GM21515 (cell line): ENCODE results near the gene COL2A1.
"Not testable (repeated sequence)": the region's sequence is repeated elsewhere in the genome, so short reads cannot be mapped to it uniquely, and the experiment has no call there.

Experiments
- ATAC-seq: cut with Tn5 transposase; IDR thresholded peaks from one replicate; pipeline ENCODE4 v1.9.1; 2021; ENCODE audit not compliant: unreplicated experiment

Gene COL2A1

DNA sequence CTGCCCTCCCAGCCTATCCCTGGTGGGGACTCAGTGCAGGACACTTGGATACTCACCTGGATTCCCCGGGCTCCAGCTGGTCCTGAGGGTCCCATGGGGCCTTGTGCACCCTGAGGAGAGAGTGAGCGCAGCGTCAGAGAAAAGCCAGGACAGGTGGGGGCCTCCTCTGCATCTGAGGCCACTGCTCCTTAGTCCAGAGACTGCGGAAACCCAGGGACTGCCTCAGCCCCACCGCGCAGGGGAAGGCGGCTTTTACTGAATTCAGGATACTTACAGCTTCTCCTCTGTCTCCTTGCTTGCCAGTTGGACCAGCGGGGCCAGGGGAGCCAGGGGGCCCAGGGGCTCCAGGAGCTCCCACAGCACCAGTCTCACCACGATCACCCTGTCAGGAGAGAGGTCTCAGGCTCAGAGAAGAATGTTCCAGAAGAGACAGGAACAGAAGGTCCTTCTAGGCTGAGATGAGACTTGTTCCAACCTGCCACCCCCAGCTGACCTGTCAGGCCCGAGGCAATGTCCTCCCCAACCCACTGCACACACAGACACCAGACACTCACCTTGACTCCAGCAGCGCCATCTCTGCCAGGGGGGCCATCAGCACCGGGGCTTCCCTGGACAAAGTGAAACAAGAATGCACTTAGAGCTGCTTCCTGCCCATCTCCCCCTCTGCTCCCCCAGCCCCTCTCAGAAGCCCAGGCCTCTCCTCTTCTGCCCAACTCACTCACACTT lies 27.1 kb downstream of the COL2A1 start:
- ATAC-seq, result no peak

DNA sequence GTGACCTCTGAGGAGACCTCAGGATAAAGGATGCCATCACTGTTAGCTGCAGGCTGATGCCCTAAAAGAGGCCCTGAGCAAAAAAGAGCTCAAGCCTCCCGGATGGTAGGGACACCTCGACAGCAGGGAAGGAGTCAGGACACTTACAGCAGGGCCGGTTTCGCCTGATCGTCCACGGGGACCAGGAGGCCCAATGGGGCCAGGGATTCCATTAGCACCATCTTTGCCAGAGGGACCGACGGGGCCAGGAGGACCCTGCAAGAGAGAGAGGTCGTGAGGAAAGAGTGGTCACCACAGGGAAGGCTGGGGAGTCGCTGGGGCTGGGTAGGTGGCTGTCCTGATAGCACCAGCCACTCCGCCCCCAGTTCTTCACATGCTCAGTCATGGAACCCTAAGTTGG lies 28.5 kb downstream of the COL2A1 start:
- no peak for ATAC-seq

DNA sequence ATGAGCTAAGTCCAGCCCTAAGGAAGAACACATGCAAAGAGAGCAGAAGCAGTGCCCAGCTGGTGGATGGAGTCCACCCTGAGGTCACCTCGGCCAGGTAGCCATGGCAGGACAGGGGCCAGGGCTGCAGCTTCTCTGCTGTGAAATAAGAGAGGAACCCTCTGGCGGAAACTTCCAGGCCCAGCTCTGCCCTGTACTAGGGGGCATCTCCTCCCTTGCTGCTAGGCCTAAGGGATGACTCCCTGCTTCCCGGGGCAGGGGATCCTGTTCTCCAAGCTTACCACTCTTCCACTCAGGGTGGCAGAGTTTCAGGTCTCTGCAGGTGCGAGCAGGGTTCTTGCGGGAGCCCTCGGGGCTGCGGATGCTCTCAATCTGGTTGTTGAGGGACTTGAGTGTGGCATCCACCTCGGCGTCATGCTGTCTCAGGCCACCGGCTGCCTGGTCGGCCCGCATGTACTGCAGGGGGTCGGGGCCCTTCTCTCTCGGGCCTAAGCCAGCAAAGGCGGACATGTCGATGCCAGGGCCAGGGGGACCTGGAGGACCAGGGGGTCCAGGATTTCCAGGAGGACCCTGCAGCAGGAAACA lies 29.1 kb downstream of the COL2A1 start:
- ATAC-seq, result no peak

DNA sequence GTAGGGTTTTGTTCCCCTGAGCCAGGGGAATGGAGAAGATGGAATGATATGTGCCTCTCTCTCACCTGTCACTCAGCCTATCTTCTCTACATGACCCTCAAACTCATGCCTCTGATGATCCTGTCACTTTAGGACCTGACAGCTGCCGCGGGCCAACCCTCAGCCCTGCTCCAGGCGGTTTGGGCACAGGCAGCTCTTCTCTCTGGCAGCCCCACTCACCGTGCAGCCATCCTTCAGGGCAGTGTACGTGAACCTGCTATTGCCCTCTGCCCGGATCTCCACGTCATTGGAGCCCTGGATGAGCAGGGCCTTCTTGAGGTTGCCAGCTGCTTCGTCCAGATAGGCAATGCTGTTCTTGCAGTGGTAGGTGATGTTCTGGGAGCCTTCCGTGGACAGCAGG lies 30.4 kb downstream of the COL2A1 start:
- ATAC-seq, result no peak

DNA sequence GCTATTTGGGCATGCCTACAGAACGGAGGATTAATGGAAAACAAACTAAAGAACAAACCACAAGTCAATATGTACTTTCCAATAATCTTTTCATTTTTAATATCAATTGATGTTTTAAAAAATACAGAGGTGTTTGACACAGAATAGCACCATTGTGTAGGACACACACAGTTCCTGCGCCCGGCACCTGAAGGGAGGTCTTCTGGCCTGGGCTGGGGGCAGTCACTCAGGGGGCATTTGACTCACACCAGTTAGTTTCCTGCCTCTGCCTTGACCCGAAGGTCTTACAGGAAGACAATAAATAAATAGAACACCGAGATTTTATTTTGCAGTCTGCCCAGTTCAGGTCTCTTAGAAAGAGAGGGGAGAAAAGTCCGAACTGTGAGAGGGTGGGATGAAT lies 31.4 kb downstream of the COL2A1 start:
- ATAC-seq, result no peak

DNA sequence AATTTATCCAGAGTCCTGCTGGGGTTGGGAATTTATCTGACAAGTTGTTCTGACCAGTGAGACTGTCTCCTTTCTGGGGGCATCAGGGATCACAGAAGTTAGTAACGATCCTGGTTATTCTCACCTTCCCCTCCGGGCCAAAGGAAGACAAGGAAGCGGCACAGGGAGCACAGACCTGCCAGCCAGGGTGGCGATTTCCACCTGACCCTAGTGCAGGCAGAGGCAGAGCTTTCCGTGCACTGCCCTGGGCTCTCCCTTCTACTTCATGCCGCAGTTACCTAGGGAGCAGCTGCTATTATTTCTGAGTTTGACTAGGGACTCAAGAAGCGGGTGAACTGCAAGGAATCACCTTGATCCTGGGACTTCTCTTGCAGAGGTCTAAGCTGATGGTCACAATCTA lies 33.4 kb downstream of the COL2A1 start:
- ATAC-seq, result no peak

DNA sequence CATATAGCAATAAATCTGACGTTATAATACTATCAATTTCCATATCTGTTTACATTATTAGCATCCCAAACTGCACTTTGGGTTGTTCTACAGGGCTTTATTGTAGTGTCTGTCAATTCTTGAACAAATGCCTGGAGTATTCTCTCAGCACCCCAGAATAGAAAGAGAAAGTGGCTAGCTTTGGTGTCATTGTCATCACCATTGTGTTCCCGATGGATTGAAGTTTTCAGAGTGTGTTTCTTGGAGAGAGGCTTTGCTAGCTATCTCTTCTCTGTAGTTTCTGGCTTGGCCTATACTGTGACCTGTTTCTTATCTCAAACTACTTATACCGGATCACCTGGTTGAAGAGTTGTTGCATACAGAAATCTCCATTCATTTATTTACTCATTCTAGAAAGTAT lies 34.4 kb downstream of the COL2A1 start:
- no peak for ATAC-seq

DNA sequence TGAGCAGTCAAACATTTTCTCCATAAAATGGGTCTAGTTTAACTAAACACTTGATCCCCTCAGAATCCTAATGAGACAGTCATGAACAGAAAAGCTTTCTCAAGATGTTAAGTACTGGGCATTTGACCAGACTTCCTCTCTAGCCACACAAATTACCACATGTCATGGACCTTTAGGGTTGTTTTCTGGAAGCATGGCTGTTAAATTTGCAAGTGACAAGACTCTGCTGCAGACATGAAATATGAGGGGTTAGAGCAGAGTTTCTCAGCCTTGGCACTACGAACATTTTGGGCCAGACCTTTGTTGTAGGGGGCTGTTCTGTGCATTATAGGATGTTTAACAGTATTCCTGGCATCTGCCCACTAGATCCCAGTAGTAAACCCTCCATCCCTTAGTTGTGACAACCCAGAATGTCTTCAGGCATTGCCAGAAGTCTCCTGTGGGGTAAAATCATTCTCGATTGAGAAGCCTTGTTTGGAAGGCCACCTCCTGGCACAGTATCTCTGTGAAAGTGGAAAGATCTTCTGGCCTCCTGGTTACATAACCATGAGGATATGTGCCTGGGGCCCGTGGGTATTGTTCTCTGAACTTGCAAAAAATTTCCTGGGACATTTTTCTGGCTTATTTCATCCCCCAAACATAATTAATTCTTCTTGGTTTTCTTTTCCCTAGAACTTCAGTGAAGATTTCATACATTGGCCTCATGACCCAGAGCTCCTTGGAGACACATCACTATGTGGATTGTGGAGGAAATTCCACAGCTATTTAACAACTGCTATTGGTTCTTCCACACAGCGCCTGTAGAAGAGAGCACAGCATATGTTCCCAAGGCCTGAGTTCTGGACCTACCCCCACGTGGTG lies 36.6 kb downstream of the COL2A1 start:
- no peak for ATAC-seq

DNA sequence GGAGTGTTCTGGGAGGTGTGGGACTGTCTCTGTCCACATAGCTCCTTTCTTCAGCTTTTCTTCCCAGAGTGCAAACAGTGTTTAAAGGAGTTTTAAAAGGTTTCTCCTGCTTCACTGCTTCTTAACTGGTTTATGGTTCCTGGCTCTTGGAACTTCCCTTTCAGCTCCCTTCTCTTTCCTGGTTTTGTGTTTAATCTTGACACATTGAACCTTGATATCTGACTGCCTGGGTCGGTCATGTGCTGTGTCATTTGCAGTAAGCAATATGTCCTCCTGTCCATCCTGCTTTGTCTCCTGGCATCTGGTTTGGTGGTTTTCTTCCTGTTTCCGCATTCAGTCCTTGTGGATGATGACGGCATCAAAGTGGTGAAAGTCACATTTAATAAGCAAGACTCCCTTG lies 38.7 kb downstream of the COL2A1 start:
- ATAC-seq, result no peak

DNA sequence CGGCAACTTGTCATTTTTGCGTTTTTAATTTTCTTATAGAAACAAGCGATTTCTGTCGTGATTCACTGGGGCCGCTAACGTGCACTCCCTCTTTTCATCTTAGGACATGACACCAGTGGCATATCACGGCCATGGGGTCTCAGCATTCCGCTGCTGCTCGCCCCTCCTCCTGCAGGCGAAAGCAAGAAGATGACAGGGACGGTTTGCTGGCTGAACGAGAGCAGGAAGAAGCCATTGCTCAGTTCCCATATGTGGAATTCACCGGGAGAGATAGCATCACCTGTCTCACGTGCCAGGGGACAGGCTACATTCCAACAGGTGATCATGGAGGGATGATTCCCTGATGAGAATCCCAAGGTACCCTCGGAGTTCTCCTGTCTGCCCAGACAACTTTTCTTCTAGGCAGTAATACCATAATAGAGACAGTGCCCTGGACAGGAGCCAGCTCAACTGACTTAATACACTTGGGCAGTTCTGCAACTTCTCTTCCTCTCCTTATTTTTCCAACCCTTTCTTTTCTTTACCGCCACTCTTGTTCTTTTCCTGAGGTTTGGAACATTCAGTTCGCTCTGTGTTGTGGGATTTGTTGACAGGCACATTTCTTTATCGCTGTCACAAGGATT lies 40.1 kb downstream of the COL2A1 start:
- no peak for ATAC-seq

DNA sequence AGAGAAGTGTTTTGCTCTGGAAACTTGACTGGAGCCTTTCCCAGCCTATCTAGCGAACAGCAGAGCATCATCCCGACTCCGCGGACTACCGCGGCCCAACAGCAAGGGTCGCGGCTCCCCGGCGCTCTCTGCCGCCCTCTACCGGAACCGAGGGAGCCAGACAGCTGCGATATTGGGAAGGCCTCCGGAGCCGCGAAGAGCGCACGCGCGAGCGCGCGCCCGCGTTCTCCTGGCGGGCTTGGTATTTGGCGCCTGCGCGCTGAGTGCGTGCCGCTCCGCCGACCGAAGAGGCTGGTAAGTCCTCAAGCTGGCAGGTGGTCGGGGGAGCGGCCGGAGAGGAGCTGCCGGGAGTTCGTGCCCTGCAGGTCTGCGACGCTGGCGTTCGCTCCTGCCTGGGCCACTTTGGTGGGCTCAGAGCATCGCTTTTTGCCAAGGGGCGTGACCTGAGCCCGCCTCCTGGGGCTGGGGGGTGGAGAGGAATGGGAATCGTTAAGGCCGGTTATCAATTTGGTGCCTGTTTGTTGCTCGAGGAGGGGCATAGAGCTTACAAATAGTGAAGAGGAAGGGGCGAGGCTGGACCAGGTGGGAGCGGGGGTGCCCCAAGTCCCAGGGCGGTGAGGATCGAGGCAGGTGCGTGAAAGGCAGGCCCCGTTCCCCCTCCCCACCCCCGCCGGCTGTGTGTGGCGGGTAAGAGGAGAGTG lies 40.8 kb downstream of the COL2A1 start, which contains the start of gene TMEM106C:
TMEM106C (plus strand) TSS at position 257 of the 701 bp plus-strand sequence. CDS start 641 bp downstream, outside the sequence.
- peak; percentile 84 for ATAC-seq

DNA sequence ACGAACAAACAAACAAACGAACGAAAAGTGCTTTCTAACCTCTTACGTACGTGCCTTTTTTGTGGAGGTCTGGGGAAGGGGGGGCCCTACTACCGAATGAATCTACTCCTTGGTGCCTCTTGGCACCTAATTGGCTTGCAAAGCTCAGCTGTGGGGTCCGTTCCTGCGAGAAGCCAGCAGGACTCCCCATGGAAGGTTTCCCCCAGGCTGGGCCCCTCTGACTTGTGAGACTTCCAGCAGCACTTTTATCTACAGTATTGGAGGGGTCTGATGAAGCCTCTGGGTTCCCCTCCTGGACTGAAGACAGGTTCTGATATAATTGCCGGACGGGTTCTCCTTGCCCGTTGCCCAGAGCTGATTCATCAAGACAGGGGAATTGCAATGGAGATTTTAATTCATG lies 42.1 kb downstream of the COL2A1 start:
- no peak for ATAC-seq

DNA sequence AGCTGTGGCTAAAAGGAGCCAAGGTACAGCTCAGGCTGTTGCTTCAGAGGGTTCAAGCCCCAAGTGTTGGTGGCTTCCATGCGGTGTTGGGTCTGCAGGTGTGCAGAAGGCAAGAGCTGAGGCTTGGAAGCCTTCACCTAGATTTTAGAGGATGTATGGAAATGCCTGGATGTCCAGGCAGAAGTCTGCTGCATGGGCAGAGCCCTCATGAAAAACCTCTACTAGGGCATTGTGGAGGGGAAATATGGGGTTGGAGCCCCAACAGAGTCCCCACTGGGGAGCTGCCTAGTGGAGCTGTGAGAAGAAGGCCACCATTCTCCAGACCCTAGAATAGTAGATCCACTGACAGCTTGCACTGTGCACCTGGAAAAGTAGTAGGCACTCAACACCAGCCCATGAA lies 46.6 kb downstream of the COL2A1 start:
- not testable (repeated sequence) for ATAC-seq

DNA sequence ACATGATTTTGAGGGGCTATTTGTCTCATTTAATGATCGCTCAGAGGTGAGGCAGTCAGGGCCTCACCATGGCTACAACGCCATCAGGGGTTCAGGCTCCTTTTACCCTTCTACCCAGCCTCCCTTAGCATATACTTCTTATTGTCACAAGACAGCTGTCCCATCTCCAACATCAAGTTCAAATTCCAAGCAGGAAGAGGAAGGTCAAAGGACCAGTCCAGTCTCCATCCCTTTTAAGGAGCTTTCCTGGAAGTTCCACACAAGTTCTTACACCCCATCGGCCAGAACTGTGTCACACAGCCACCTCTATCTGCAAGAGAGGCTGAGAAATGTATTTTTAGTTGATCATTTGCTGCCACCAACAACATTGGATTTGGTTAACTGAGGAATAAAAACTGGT lies 49.2 kb downstream of the COL2A1 start:
- no peak for ATAC-seq

DNA sequence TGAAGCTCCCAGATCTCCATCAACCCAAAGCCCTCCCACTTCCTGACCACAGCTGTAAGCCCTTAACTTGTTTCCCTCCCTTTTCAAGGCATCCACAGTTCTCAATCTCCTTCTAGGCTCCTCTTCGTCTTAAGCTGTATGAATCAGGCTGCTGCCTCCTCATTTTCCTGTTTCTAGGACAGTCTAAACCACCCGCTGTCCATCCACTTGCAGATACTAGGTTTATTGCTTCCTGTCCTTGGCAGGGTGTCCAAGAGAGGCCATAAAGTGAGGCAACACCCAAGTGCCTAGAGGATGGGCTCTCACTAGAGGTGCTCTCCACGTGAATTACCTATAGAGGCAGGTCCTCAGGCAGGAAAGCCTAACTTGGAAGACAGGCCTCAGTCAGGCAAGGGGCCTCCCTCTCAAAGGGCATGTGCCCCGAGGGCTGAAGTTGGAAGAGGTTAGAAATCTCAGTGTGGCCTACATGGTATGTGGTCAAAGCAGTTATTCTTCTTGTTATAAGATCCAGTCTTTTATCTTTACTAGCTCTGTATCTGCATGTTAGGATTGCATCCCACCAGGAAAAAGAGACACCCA lies 49.7 kb downstream of the COL2A1 start:
- no peak for ATAC-seq

DNA sequence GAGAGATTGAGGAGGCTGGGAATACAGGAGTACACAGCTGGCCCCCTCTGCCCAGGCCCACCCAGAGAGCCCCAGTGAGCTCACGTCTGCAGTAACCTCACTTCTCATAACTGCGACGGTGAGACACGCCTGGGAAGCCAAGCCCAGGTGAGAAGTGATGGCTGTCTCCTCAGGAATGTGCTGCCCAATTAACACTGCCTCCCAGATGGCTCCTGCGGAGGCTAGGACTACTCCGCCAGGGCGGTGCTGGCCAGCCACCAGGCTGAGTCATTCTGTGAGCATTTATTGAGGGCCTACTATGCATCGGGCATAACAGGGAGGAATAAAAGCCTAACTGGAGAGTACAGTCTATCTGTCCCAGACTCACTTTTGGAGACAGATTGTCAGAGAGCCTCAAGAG lies 50.2 kb downstream of the COL2A1 start:
- ATAC-seq, result no peak

DNA sequence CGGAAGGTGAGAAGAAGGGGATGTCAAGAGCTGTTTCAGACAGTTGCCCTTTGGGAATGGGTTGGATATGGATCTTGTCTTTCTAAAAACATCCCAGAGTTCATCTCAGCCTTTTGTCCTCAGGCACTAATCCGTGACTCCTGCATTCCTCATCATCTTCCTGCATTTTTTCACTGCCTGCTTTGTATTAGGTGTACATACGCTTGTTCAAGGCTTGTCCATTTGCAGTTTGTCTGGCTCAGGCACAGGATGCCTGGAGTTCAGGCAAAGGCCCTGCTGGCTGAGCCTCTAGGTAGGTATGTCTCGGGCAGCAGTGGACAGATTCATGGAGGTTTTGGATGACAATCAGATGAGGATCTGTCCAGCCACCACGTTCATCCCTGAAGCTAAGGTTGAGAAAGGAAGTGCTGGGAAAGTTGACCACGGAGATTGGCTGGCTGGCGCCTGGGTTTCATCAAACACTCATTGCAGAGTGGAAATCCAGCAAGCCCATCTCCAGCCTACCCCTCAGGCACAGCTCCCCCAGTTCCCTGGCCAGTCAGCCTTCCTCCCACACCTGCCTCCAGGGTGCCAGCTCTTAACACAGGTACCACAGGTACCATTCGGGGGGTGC lies 53.3 kb downstream of the COL2A1 start:
- no peak for ATAC-seq

DNA sequence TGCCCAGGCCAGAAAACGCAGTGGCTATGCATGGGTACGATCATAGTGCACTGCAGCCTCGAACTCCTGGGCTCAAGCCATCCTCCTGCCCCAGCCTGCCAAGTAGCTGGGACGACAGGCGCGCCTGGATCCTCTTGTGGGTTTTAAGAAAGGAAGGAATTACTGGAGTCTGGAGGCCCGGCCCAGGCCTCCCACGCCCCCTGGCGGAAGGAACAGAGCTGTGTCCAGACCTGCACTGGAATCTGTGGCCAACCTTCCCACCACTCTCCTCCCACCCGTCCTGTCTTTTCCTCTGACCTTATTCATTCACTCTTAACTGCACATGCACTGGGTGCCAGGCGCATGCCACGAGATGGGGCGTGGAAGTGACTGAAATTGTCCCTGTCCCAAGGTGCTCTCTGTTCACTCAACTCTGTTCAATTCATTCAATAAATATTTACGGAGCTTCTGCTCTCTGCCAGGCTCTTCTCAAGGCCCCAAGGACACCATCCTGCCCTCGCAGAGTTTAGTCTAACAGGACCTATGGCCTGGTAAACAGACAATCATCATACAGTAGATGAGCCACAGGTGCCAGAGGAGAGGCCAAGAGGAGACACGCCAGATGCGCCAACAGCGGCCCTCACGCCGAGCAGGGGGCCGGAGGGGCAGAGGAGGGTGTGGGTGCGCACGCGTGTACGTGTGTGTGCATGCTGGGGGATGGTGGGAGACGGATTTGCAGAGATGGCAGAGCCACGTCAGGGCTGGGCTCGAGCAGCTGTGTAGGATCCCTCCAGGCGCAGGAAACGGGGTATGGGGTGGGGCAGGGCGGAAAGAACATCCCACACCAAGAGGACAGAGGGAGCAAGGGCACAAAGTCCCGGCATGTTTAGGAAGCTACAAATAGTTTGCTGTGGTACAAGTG lies 54.6 kb downstream of the COL2A1 start:
- ATAC-seq, result no peak

DNA sequence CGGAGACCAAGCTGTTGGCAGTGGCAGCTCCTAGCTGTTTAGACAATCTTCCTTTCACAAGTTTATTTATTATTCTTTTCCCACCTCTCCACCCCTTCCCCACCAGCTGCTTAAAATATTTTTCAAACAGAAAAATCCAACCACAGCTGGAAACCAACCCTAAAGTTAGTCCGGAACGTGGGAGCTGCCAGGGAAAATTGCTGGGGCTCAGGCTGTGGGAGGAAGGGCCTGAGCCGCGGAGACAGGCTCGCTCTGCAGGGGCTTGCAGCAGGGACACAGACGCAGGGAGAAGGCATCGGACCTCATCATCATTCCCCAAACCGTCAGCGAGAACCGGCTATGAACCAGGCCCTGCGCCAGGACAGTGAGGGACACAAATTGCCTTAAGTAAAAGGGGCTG lies 56.9 kb downstream of the COL2A1 start:
- ATAC-seq, result no peak
